ENCODE data around the gene COL4A2. TPM values are rescaled to one million over a fixed set of nuclear protein-coding genes. Genes with fewer than 3 reads are reported as not detected.

COL4A2 gene
- total and polyA plus RNA-seq, 5 experiments from 2014 or later: not detected

- no peak overlapping the region for H3K4me3 Mint-ChIP-seq
- ATAC-seq (no peak), DNase-seq (no peak)
- no peaks in the 10 kb centered on the region for H3K4me1 Mint-ChIP-seq
- peaks cover 6 to 26% (median 10%) of the 10 kb centered on the region in 5 donors for H3K27me3 Mint-ChIP-seq
- no peaks in the 10 kb centered on the region for H3K36me3 Mint-ChIP-seq
- H3K9me3 Mint-ChIP-seq: peaks cover 0 to 3% (median 0%) of the 10 kb centered on the region in 9 donors
- POLR2A ChIA-PET: no interaction called here
- peak overlapping the region in 1 of 10 donors; percentile 18 for H3K27ac Mint-ChIP-seq
These were observed 20.0 kb upstream of the COL4A2 start for GRCh38 chr13:110286833-110287819.

DNA sequence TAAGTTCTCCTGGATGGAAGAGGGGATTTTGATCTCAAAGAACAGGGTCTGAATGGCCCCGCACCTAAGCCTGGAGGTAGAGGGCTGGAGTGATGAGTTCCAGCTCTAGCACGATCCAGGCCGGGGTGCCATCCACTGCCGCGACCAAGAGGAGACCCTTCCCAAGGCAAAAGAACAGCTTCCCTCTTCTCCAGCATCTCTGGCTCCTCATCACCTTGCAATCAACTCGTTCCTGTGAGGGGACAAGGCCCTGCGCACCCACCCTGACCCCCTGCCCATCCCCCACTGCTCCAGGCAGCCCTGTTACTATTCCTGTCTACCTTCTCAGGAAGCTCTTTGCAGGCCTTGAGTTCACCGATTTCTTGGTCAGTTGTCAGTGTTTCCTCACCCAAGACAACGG lies 17.9 kb upstream of the COL4A2 start:
- no peak overlapping the region for H3K4me3 Mint-ChIP-seq
- POLR2A ChIA-PET: no interaction called here
- no peaks in the 10 kb centered on the region for H3K4me1 Mint-ChIP-seq
- peaks cover 0 to 2% (median 0%) of the 10 kb centered on the region in 9 donors for H3K9me3 Mint-ChIP-seq
- H3K27me3 Mint-ChIP-seq: peaks cover 4 to 36% (median 8%) of the 10 kb centered on the region in 5 donors
- ATAC-seq (no peak), DNase-seq (no peak)
- no peaks in the 10 kb centered on the region for H3K36me3 Mint-ChIP-seq
- H3K27ac Mint-ChIP-seq: no peak overlapping the region

DNA sequence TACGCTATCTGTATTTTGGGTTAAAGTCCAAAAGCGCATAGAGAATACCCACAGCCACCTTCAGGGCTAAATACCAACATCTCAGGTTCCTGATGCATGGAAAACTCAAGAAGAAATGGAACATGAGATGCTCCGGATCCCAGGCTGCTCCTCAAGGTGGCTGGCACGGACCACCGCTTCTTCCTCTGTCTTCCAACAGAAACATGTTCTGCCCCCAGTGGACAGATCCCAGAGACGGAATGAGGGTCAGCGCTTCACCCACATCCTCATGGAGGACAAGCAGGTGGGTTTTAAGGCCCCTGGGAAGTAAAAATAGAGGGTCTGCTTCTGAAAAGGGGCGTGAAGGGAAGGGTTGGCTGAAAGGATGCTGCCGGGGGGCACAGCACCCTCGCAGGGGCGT lies 17.4 kb upstream of the COL4A2 start:
- Mint-ChIP-seq H3K9me3 (peaks cover 0 to 2% (median 0%) of the 10 kb centered on the region in 9 donors), H3K27ac (no peak overlapping the region), H3K4me3 (no peak overlapping the region), H3K27me3 (peaks cover 4 to 41% (median 5%) of the 10 kb centered on the region in 5 donors), H3K36me3 (no peaks in the 10 kb centered on the region), H3K4me1 (no peaks in the 10 kb centered on the region)
- no peak for DNase-seq
- no peak for ATAC-seq
- POLR2A ChIA-PET: no interaction called here

DNA sequence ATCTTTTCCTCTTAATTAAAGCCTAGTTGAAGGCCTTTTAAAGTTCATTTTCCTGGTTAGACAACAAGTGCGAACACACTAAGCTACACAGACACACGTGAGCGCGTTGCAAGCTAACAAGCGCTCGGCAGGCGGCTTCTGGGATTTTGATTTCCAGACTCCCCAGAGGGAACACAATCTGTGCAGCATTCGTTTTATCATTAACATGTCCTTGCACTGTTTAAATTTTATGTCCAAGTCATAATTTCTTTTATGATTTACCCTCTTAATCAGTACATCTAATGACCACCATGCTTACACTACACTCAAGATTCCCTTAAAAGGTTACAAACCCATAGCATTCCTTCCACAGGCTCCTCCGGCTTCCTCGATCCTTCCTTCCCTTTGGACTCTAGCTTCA lies 16.9 kb upstream of the COL4A2 start:
- H3K27ac Mint-ChIP-seq: no peak overlapping the region
- DNase-seq (no peak), ATAC-seq (no peak)
- H3K36me3 Mint-ChIP-seq: no peaks in the 10 kb centered on the region
- no peaks in the 10 kb centered on the region for H3K4me1 Mint-ChIP-seq
- H3K9me3 Mint-ChIP-seq: peaks cover 0 to 2% (median 0%) of the 10 kb centered on the region in 9 donors
- H3K27me3 Mint-ChIP-seq: peaks cover 4 to 41% (median 4%) of the 10 kb centered on the region in 5 donors
- no peak overlapping the region for H3K4me3 Mint-ChIP-seq
- POLR2A ChIA-PET: no interaction called here

DNA sequence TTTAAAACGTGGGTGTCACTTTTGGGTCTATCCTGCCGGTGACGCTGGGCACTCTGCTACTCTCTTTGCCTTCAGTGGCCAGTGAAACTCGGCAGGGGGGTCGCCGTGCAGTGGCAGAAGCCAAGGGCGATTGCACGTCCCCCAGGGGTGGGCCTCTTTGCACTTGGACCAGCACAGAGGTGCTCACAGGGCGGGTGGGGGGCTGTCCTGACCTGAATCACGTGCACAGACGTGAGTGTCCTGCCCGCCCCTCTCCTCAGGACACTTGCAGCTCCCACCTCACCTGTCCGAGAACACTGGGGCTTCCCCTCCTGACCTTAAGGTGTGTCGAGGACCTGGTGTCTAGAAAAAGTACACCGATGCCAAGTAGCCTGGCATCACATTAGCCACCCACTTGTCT lies 16.3 kb upstream of the COL4A2 start:
- POLR2A ChIA-PET: no interaction called here
- DNase-seq: no peak
- Mint-ChIP-seq H3K27ac (no peak overlapping the region), H3K4me3 (no peak overlapping the region), H3K4me1 (no peaks in the 10 kb centered on the region), H3K27me3 (peaks cover 6 to 42% (median 8%) of the 10 kb centered on the region in 5 donors), H3K9me3 (peaks cover 0 to 2% (median 0%) of the 10 kb centered on the region in 9 donors), H3K36me3 (no peaks in the 10 kb centered on the region)
- no peak for ATAC-seq

- H3K36me3 Mint-ChIP-seq: no peaks in the 10 kb centered on the region
- peaks cover 10 to 42% (median 11%) of the 10 kb centered on the region in 5 donors for H3K27me3 Mint-ChIP-seq
- no peak overlapping the region for H3K4me3 Mint-ChIP-seq
- H3K9me3 Mint-ChIP-seq: peaks cover 0 to 2% (median 0%) of the 10 kb centered on the region in 9 donors
- ATAC-seq: no peak
- POLR2A ChIA-PET: no interaction called here
- no peaks in the 10 kb centered on the region for H3K4me1 Mint-ChIP-seq
- DNase-seq: no peak
- H3K27ac Mint-ChIP-seq: no peak overlapping the region
These were observed 15.8 kb upstream of the COL4A2 start for GRCh38 chr13:110291286-110291685.

DNA sequence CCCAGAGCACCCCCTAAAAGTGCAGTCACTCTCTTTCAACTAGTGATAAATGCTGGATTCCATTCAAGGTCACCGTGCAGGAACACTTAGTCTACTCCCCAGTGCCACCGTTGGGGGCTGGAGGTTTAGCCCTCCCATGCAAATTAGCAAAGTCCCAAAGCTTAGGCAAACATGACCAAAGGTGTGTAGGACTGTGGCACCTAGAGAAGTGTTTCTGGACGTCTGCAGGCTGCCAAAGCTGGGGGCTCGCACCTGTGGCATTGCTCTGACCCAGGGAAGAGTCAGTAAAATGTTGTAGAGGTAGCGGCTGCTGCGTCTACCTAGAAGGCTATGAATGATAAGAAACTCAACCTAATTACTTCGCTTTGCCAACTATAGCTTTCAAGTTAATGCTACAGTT lies 14.0 kb upstream of the COL4A2 start:
- no peak for ATAC-seq
- no peaks in the 10 kb centered on the region for H3K4me1 Mint-ChIP-seq
- no peaks in the 10 kb centered on the region for H3K36me3 Mint-ChIP-seq
- peaks cover 19 to 55% (median 21%) of the 10 kb centered on the region in 5 donors for H3K27me3 Mint-ChIP-seq
- H3K27ac Mint-ChIP-seq: peak overlapping the region in 1 of 10 donors; percentile 60
- no peak overlapping the region for H3K4me3 Mint-ChIP-seq
- no peak for DNase-seq
- H3K9me3 Mint-ChIP-seq: peaks cover 0 to 2% (median 0%) of the 10 kb centered on the region in 9 donors
- POLR2A ChIA-PET: no interaction called here

DNA sequence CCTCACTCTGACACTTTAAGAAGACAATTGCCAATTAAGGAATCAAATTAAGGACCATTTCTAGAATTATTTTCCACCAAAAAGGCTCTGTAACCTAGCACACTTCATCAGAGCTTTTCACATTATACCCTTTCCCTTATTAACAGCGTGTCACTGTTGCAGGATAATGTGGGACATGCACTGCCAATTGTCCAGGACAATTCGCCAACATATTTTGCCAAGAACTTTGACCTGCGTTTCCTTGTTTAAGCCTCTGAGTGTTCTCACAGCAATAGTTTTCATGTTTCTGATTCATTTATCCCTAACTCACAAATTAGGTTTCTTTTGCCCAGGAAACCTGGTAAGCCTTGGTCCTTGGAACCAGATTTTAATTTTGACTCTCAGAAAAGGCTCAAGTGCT lies 13.4 kb upstream of the COL4A2 start:
- DNase-seq: no peak
- H3K4me1 Mint-ChIP-seq: no peaks in the 10 kb centered on the region
- H3K36me3 Mint-ChIP-seq: no peaks in the 10 kb centered on the region
- POLR2A ChIA-PET: no interaction called here
- no peak overlapping the region for H3K27ac Mint-ChIP-seq
- peaks cover 0 to 2% (median 0%) of the 10 kb centered on the region in 9 donors for H3K9me3 Mint-ChIP-seq
- peaks cover 21 to 61% (median 24%) of the 10 kb centered on the region in 5 donors for H3K27me3 Mint-ChIP-seq
- no peak for ATAC-seq
- no peak overlapping the region for H3K4me3 Mint-ChIP-seq

DNA sequence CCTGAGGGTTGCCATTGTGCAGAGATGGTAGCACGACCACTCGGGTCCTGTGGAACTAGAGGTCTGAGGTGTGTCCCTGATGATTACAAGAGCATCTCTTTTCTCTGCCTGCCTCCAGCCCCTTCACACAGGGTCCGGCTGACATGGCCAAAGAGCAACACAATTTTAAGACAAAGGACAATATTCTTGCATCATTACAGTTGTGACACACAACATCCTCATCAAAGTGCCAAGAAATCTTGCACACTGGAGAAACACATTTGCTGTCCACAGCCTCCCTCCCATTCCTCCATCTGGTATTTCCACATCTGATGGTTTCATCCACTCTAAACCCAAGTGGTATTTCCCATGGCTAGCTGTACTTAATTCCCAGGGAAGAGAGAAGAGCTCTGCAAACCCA lies 12.9 kb upstream of the COL4A2 start:
- no peak for DNase-seq
- H3K27me3 Mint-ChIP-seq: peaks cover 21 to 66% (median 27%) of the 10 kb centered on the region in 5 donors
- H3K9me3 Mint-ChIP-seq: peaks cover 0 to 2% (median 0%) of the 10 kb centered on the region in 9 donors
- no peak overlapping the region for H3K4me3 Mint-ChIP-seq
- no peak for ATAC-seq
- H3K36me3 Mint-ChIP-seq: no peaks in the 10 kb centered on the region
- H3K4me1 Mint-ChIP-seq: peaks cover 0 to 1% (median 0%) of the 10 kb centered on the region in 4 donors
- no peak overlapping the region for H3K27ac Mint-ChIP-seq
- POLR2A ChIA-PET: no interaction called here

DNA sequence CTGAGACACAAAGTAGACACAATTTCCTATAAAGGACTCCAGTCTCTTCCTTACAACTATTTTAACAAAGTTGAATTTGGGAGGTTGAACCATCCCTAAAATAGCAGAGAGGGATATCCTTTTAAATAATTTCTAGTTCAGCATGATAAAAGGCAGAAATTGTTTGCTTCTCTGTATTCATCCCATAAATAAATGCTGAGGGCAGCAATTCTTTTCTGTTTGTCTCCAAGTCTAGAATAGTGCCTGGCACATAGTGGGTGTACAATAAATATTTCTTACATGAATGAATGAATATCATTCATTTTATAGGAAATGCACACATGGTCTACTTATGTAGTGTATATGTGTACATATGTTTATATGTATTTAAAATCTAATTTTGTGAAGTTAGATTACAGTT lies 12.5 kb upstream of the COL4A2 start:
- Mint-ChIP-seq H3K4me3 (no peak overlapping the region), H3K27me3 (peaks cover 21 to 70% (median 28%) of the 10 kb centered on the region in 5 donors), H3K9me3 (peaks cover 0 to 2% (median 0%) of the 10 kb centered on the region in 9 donors), H3K27ac (no peak overlapping the region), H3K4me1 (peaks cover 0 to 1% (median 0%) of the 10 kb centered on the region in 4 donors), H3K36me3 (no peaks in the 10 kb centered on the region)
- ATAC-seq: no peak
- POLR2A ChIA-PET: no interaction called here
- no peak for DNase-seq

DNA sequence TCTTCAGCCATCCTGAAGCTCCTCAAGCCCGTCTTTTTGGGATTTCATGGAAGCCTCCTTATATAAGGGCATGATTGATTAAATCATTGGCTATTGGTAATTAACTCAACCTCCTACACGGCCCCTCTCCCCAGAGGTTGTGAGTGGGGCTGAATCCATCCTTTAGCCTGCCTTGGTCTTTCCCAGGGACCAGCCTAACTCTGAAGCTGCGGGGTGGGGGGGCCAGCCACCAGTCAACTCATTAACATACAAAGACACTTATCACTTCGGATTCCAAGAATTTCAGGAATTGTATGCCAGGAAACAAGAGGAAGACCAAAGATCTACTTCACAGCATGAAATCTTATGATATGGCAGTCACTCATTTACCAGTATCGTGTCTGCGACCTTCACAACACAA lies 10.1 kb upstream of the COL4A2 start:
- DNase-seq (no peak), ATAC-seq (no peak)
- H3K9me3 Mint-ChIP-seq: no peaks in the 10 kb centered on the region
- peaks cover 28 to 81% (median 39%) of the 10 kb centered on the region in 5 donors for H3K27me3 Mint-ChIP-seq
- no peaks in the 10 kb centered on the region for H3K36me3 Mint-ChIP-seq
- no peak overlapping the region for H3K4me3 Mint-ChIP-seq
- POLR2A ChIA-PET: no interaction called here
- H3K4me1 Mint-ChIP-seq: peaks cover 0 to 1% (median under 1%) of the 10 kb centered on the region in 4 donors
- no peak overlapping the region for H3K27ac Mint-ChIP-seq

GRCh38 chr13:110297766-110298504 lies 9.1 kb upstream of the COL4A2 start:
- POLR2A ChIA-PET: no interaction called here
- Mint-ChIP-seq H3K27me3 (peaks cover 28 to 81% (median 44%) of the 10 kb centered on the region in 5 donors), H3K4me3 (no peak overlapping the region)

More at GRCh38 chr13:110297766-110298504, 9.1 kb upstream of the COL4A2 start:
- Mint-ChIP-seq H3K9me3 (no peaks in the 10 kb centered on the region), H3K36me3 (no peaks in the 10 kb centered on the region), H3K27ac (no peak overlapping the region), H3K4me1 (peaks cover 0 to 2% (median under 1%) of the 10 kb centered on the region in 4 donors)
- ATAC-seq: no peak
- DNase-seq: no peak
